Uterus (tissue), 4 donors: ENCODE measurements around the gene AAK1. TPM values are rescaled to one million over a fixed set of nuclear protein-coding genes. Genes with fewer than 3 reads are reported as not detected.
"Not testable (repeated sequence)": the region's sequence is repeated elsewhere in the genome, so short reads cannot be mapped to it uniquely, and the experiment has no call there.

Source experiments
- DNase-seq, 2 donors: peaks; one replicate each; pipeline ENCODE4 v3.0.0-alpha.2; 2019 to 2020
- H3K27ac ChIP-seq, 2 donors: fragments of 200-600 bp; sonication (generic); 1 replicate in 1 of 2; 2 replicates in 1 of 2; pipeline ENCODE4 v1.5.1; 2016 to 2018
- H3K27me3 ChIP-seq, 2 donors: fragments of 200-600 bp; sonication (generic); one replicate each; pipeline ENCODE4 v1.5.1; 2018 to 2019; ENCODE audit warnings: control low read depth in 1 of 2
- H3K36me3 ChIP-seq, 2 donors: fragments of 200-600 bp; sonication (generic); one replicate each; pipeline ENCODE4 v1.5.1; 2019; ENCODE audit warnings: control low read depth in 1 of 2
- H3K4me1 ChIP-seq, 2 donors: fragments of 200-600 bp; sonication (generic); one replicate each; pipeline ENCODE4 v1.5.1; 2018 to 2019; ENCODE audit warnings: control low read depth in 1 of 2
- H3K4me3 ChIP-seq, 2 donors: fragments of 200-600 bp; sonication (generic); 1 replicate in 1 of 2; 2 replicates in 1 of 2; pipeline ENCODE4 v1.5.1; 2018 to 2019; ENCODE audit warnings: mild to moderate bottlenecking in 1 of 2
- H3K9me3 ChIP-seq, 2 donors: fragments of 200-600 bp; sonication (generic); one replicate each; pipeline ENCODE4 v1.5.1; 2019; ENCODE audit warnings: control low read depth in 1 of 2
- CTCF ChIP-seq, 4 experiments: fragments of 200-600 bp in 2 of 4; fragments of 450-650 bp in 2 of 4; sonication (generic) in 2 of 4; IDR thresholded peaks; one replicate each; pipeline ENCODE4 v1.5.1; 2016 to 2019; ENCODE audit warnings: antibody characterized with exemption in 4 of 4, mild to moderate bottlenecking in 2 of 4, moderate library complexity in 1 of 4
- POLR2A ChIP-seq, 2 donors: fragments of 450-650 bp; IDR thresholded peaks; one replicate each; pipeline ENCODE4 v1.6.1; 2016; ENCODE audit warnings: antibody characterized with exemption in 2 of 2, mild to moderate bottlenecking in 1 of 2, moderate library complexity in 1 of 2
- intact Hi-C: fragments of 100-400 bp; cut with DNase I; formaldehyde crosslinking; loops from one replicate; pipeline ENCODE4 v1.15.1; 2023; ENCODE audit warnings: low total_unique reads
- total RNA-seq, 4 donors: library from RNA; depleted of rRNA in 3 of 4; stranded (reverse); fragments of >200 nt in 3 of 4; gene quantifications; one replicate each; pipeline versions ENCODE4 v1.1.0 to v1.2.4, GENCODE V29; 2014 to 2023
- donor health status: DM: yes; HTN: yes; CAD: no.

AAK1 gene
- total RNA-seq, 4 donors from 2014 or later: 13.1 to 66.3 (median 32.5) TPM

- intact Hi-C loops: no loop called here
- no peak for DNase-seq
- peak overlapping the region in 1 of 2 donors; percentile 13 for H3K27ac ChIP-seq
- no peaks in the 10 kb centered on the region for H3K36me3 ChIP-seq
- peaks cover 0 to under 1% of the 10 kb centered on the region in 2 donors for H3K4me1 ChIP-seq
- TF ChIP-seq CTCF (IDR thresholded peaks at IDR 0.05): no peak
- TF ChIP-seq POLR2A (IDR thresholded peaks at IDR 0.05): no peak
- no peaks in the 10 kb centered on the region for H3K9me3 ChIP-seq
- H3K27me3 ChIP-seq: no peaks in the 10 kb centered on the region
- H3K4me3 ChIP-seq: no peak overlapping the region
Measured at GRCh38 chr2:69625078-69625795, 18.3 kb downstream of the AAK1 start.

- intact Hi-C loops: no loop called here
- DNase-seq: no peak
- Histone ChIP-seq H3K27me3 (no peaks in the 10 kb centered on the region), H3K36me3 (no peaks in the 10 kb centered on the region), H3K4me1 (peaks cover 3 to 7% of the 10 kb centered on the region in 2 donors), H3K27ac (peak overlapping the region in 1 of 2 donors; percentile 13), H3K9me3 (no peaks in the 10 kb centered on the region), H3K4me3 (no peak overlapping the region)
- TF ChIP-seq CTCF (IDR thresholded peaks at IDR 0.05) (no peak), POLR2A (IDR thresholded peaks at IDR 0.05) (no peak)
Measured at GRCh38 chr2:69624611-69625010, 18.9 kb downstream of the AAK1 start.

- peaks cover 8 to 10% of the 10 kb centered on the region in 2 donors for H3K4me1 ChIP-seq
- no peaks in the 10 kb centered on the region for H3K9me3 ChIP-seq
- H3K27ac ChIP-seq: no peak overlapping the region
- no peak overlapping the region for H3K4me3 ChIP-seq
- H3K36me3 ChIP-seq: no peaks in the 10 kb centered on the region
- H3K27me3 ChIP-seq: no peaks in the 10 kb centered on the region
- no peak for DNase-seq
- intact Hi-C loops: no loop called here
- TF ChIP-seq CTCF (IDR thresholded peaks at IDR 0.05) (no peak), POLR2A (IDR thresholded peaks at IDR 0.05) (no peak)
Measured at GRCh38 chr2:69624131-69624530, 19.4 kb downstream of the AAK1 start.

- Histone ChIP-seq H3K9me3 (no peaks in the 10 kb centered on the region), H3K4me1 (peaks cover 10 to 17% of the 10 kb centered on the region in 2 donors), H3K4me3 (no peak overlapping the region), H3K36me3 (no peaks in the 10 kb centered on the region), H3K27ac (no peak overlapping the region), H3K27me3 (no peaks in the 10 kb centered on the region)
- no peak for DNase-seq
- TF ChIP-seq CTCF (IDR thresholded peaks at IDR 0.05) (no peak), POLR2A (IDR thresholded peaks at IDR 0.05) (no peak)
- intact Hi-C loops: no loop called here
Measured at GRCh38 chr2:69623236-69623635, 20.3 kb downstream of the AAK1 start.

GRCh38 chr2:69622805-69623204 lies 20.7 kb downstream of the AAK1 start:
- intact Hi-C loops: not testable (repeated sequence)

GRCh38 chr2:69622017-69622540 lies 21.5 kb downstream of the AAK1 start:
- intact Hi-C loops, H3K27ac ChIP-seq, H3K27me3 ChIP-seq, H3K36me3 ChIP-seq, DNase-seq, H3K4me3 ChIP-seq, H3K9me3 ChIP-seq: not testable (repeated sequence)
- H3K4me1 ChIP-seq: peaks cover 10 to 22% of the 10 kb centered on the region in 2 donors

More at GRCh38 chr2:69622805-69623204, 20.7 kb downstream of the AAK1 start:
- not testable (repeated sequence) for H3K9me3 ChIP-seq, H3K4me3 ChIP-seq, H3K27ac ChIP-seq, H3K27me3 ChIP-seq, H3K36me3 ChIP-seq, DNase-seq
- H3K4me1 ChIP-seq: peaks cover 10 to 22% of the 10 kb centered on the region in 2 donors
